Bone marrow (tissue), 2 donors: ENCODE results near the gene EFHB.
"Not testable (repeated sequence)": the region's sequence is repeated elsewhere in the genome, so short reads cannot be mapped to it uniquely, and the experiment has no call there.

Source experiments
- DNase-seq, 2 donors: peaks; one replicate each; lab custom pipeline; 2025; lab: John Stamatoyannopoulos, UW

EFHB gene

DNA sequence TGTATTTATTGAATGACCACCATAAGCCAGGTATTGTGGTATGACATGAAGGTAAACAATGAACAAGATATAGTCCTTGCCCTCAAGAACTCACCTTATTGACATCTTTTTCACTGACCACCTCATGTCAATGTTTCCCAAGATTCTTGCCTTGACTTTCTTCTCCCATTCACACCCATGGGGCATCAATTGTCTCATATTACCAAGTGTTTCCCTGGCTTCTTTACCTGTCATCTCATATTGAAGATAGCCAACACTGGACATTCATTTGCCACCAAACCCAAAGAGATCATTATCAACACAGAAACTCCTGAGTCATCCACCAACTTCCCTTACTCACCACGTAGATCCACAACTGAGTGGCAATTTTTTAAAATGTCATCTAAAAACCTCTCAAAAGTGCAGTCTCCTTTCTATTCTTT is 2.2 kb downstream of the EFHB start:
- peak in 1 of 2 donors; percentile 25 for DNase-seq

DNA sequence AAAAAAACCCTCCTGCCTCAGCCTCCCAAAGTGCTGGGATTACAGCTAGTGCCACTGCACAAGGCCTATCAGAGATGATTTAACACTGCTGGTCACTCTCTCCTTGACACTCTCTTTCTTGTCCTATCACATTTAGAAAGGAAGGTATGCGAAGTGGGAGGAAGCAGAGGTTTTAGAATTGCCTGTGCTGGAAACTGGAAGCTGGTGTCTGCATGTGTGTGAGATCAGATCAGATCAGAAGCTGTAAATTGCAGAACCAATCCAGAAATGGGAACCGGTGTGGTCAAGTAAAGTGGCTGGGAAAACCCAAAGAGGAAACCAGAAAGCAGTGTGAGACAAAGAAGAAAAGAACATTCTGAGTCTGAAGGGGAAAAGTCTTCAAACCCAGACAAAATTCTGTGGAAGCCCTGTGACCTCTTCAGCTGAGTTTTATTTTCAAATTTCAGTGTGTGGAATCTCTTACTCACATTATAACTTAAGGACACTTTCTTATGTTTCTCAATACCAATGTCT is 2.8 kb downstream of the EFHB start:
- DNase-seq: peak; percentile 15 to 89

DNA sequence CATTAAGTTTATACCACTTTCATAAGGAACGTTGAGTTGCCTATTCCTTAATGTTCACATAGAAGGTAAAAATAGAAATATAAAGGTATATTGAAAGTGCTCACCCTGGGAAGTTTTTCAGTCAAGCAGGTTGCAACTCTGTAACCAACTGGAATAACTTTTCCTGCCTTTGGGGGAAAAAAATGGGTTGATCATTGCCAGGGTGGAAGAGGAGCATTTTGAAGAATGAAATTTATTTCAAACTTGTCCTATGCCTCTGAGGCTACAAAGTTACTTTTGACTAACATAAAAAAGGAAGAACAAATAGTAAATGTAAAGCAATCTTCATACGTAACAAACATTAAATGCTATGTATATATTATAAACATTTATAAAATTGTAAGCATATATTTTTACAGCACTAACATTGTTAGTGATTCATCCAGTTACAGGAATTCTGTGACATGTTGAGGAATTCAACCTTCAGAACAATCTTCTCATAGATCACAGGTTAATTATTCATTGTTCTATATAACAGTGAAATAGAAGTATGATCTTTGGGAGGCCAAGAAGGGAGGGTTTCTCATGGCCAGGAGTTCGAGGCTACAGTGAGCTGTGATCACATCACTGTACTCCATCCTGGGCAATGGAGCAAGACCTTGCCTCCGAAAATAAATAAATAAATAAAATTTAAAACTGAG is 13.5 kb downstream of the EFHB start:
- no peak for DNase-seq

DNA sequence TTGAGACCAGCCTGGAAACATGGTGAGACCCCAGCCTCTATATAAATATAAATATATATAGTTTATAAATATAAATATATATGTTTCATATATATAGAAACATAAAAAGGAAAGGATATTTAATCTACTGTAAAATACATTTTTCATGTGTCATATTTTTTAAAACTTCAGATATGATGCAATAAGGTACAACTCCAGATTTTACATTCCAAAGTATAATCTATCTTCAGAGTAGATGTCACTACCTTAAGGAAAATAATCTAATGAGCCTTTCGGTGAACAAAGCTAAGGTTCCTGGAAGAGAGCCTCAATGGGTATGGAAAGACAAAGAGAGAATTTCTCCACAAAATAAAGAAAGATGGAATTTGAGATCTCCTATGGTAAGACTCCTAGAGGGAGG is 16.9 kb downstream of the EFHB start:
- DNase-seq: no peak

DNA sequence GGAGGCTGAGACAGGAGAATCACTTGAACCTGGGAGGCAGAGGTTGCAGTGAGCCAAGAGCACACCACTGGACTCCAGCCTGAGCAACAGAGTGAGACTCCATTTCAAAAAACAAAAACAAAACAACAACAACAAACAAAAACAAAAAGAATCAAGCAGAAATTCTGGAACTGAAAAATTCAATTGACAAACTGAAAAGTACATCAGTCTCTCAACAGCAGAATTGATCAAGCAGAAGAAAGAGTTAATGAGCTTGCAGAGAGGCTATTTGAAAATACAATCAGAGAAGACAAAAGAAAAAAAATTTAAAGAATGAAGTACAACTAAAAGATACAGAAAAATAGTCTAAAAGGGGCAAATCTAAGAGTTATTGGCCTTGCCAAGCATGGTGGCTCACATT is 22.6 kb downstream of the EFHB start:
- no peak for DNase-seq

DNA sequence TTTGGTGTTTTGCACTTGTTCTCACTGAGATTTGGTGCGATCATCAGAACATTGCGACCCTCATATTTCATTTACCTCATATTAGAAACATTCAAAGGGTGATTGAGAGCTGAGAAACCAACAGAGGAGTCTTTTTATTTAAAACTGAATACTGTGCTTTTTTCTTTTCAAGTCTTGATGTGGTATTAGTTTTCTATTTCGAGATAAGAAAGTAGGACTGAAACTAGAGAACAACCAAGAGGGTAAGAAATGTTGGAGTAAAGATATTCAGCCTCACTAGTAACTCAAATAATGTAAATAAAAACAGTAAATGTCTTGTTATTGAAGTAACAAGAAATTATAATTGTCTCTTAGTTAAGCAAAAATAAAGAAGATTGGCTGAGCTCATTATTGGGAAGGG is 26.5 kb downstream of the EFHB start:
- no peak for DNase-seq

DNA sequence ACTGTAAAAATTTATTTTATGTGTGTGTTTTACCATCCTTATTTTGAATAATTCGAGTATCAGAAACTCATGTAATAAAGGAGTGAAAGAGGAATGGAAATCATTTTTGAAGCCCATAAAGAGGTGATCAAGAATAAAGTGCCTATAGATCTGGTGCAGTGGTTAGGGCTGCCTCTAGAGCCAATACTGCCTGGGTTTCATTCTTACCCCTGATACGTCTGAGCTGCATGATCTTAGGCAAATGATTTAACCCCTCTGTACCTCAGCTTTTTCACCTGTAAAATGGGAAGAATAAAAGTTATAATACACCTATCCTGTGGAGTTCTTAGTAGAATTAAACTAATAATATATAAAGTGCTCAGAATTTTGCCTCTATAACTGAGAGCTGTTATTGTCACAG is 30.4 kb downstream of the EFHB start:
- DNase-seq: no peak

DNA sequence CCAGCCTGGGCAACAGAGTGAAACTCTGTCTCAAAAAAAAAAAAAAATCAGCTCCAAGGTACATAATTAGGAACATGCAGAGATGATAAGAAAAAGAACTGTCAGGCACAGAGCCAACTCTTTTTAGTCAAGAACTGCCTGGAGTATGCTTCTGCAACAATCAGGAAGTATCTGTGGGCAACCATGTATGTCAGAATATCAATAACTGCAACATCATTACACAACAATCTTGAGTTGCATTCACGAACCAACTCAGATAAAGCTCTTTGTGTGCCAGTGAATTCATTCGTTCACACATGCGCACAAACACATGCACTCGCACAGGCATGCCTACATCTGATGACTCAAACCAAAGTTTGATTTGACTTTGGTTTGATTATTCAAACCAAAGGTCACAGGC is 32.1 kb downstream of the EFHB start:
- DNase-seq: no peak

DNA sequence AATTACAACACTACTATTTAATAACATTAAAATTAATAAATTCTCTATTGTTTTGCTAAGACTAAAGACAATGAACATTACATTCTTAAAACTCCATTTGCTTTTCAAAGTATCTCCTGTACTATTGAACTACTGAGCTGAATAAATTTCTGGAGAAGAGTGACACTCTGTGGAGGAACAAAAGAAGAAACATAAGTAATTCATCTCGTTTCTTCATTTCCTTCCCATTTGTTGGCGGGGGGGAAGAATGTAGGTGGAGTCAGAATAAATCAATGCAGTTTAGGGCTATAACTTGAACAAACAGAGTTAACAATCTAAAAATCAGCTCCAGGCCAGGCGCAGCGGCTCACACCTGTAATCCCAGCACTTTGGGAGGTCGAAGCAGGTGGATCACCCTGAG is 32.7 kb downstream of the EFHB start:
- no peak for DNase-seq

DNA sequence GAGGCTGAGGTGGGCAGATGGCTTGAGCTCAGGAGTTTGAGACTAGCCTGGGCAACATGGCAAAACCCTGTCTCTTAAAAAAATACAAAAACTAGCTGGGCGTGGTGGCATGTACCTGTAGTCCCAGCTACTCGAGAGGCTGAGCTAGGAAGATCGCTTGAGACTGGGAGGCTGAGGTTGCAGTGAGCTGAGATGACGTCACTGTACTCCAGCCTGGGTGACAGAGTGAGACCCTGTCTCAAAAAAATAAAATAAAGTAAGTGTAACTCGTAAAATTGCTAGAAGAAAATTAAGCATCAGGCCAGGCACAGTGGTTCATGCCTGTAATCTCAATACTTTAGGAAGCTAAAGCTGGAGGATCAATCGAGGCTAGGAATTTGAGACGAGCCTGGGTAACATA is 34.2 kb downstream of the EFHB start:
- DNase-seq: not testable (repeated sequence)

DNA sequence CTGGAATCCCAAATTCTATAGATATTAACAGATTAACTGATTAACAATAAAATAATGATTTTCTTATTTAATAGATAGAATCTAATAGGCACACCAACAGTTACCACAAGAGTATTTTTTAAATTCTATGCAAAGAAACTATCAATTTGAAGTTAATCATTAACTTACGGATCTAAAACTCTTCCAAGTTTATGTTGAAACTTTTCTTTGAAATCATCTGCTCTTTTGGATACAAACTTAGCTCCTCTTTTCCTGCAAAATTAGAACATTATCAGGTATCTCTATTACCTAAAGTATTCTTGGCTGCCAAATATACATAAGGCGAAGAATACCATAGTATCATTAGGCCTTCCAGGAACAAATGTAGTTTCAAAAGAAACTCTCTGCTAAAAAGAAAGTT is 34.8 kb downstream of the EFHB start:
- DNase-seq: no peak

DNA sequence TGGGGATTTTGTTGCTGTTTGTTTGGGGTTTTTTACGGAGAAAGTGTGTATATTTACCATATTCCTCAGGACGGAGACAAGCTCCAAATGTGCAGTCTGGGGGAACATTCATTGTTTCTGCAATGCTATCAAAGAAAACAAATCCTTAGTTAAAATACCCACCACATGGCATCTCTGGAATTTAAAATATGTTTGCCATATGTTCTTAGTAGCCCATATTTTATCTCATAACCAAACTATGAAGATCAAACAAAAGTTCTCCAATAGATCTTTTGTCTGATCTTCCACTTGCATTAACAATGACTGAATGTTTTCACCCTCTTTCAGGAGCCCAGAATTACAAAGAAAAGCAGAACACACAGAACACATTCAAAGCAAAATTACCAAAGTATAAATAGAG is 35.3 kb downstream of the EFHB start:
- DNase-seq: no peak

DNA sequence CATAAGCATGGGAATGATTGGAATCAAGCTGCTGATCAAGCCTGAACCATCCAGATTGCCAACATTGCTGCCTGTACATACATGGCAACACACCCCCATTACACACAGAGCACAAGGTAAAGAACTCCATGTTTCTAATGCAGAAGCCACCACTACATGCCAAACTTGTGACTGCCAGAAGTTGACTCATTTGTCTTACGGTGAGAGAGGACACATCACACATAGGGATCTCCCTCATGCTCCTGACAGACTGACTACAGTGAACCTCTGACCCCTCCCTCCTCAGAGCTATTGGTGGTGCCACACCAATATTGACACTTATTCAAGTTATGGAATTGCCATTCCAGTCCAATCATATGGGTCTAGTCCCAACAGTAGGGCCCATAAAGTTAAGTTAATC is 42.3 kb downstream of the EFHB start:
- DNase-seq: no peak

DNA sequence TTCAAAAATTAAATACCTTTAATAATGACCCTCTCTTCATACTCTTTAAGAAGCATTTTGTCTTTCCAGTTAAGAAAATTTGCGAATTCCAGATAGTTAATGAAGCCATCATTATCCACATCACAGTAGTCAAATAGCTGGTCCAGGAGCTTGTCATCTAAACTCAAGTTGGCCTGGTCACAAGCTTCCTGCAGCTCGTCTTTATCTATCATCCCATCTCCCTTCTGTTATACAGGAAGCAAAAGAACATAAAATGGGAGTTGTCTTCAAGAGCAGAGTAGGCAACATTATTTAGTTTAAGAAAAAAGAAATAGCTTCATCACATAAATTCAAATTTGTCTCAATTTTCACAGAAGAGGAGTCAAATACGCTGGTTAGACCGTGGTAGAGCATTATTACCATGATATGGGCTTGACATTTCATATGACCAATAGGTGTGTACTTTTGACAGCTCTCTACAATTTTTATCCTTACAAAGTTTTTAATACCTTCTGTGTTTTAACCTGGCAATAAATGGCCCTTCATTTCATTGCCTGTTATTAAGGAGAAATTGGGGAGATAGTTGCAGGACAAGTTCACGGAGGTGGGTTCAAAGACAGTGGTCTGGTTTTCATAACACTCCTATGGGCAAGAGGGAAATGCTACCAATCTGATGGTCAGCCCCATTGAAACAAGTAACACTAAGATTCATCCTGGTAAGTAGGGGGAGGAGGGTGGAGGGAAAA is 45.4 kb downstream of the EFHB start:
- no peak for DNase-seq

DNA sequence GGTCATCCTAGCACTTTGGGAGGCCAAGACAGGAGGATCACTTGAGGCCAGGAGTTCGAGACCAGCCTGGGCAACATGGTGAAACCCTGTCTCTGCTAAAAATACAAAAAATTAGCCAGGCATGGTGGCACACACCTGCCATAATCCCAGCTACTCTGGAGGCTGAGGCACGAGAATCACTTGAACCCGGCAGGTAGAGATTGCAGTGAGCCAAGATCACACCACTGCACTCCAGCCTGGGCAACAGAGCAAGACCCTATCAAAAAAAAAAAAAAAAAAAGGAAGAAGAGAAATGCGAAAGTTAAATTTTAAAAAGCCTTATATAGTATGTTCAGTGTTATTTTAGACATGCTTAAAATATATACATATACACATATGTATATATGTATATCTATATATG is 46.9 kb downstream of the EFHB start:
- DNase-seq: not testable (repeated sequence)

DNA sequence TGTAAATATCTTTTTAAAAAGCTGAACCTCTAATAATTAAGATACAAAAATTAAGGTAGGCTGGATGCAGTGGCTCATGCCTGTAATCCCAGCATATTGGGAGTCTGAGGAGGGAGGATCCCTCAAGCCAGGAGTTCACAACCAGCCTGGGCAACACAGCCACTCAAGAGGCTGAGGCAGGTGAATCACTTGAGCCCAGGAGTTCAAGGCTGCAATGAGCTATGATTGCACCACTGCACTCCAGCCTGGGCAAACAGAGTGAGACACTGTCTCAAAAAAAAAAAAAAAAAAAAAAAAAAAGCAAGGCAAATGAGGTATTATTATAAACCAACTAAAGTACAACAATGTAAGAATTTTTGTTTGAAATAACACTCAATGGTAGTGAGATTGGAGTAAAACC is 47.6 kb downstream of the EFHB start:
- DNase-seq: no peak

DNA sequence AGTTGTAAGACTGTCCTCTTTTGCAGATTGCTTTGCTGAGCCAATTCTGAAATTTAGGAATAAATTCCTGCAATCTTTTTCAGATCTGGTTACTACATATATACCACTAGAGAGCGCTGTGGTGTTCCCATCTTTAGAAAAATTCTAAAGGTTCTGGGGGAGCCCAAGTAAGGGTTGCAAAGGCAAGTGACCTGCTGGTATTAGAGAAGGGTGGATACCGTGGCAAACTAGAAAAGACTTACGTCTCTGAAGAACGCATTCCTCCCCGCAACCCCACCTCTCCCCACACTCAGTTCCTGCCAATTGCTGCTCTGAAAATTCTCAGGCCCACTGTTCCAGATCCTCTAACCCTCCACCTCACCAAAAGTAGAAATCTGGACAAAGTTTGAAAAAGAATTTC is 48.5 kb downstream of the EFHB start:
- peak in 1 of 2 donors; percentile 34 for DNase-seq

DNA sequence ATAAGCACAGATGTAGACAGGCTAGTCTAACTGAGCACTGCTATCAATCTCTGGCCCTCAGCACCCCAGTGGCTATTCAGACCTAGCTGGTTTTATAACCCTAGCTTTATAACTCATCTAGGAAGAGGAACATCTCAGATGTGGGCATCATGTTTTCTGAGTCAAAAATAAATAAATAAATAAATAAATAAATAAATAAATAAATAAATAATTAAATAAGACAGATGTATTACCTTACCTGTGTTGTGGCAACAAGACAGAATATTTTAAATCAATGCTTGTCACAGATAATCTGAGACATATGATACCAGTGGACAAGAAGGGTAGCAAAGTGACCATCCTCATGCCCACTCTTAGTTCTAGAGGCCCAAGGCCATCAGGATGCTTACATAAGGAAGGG is 52.2 kb downstream of the EFHB start:
- no peak for DNase-seq

DNA sequence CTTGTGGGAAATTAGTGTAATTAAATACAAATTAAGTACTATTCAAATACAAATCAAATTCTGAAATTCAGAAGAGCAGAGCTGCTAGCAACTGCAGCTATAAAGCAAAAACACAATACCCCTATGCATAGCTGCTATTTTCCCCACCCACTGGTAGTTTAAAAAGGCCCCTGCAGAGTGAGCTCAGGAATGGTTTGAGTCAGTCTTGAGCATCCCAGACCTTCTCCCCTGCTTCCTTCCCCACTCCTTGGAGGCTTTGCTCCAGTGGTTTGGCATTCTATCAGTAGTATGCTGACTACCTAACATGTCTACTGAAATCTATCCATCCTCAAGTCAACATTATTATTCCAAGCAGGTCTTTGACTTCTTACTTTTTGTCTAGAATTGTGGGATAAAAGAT is 53.0 kb downstream of the EFHB start:
- DNase-seq: no peak

DNA sequence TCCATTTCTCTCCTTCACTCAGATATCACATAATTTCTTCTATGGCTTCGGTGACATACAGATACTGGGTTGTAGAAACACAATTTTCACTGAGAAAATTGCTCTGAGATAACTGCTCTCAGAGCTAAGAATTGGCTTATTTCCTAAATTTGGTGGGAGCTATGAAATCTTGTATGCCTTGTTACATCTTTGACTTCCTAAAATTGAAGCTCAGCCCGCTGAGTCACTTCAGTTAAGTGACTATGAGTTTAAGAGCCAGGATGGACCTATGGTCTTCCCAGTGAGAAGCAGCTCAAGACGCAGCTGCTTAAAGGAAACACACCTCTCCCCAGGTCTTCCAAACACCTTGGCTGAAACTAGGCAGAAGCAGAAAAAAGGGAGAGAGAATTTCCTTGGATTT is 56.4 kb downstream of the EFHB start:
- DNase-seq: no peak

DNA sequence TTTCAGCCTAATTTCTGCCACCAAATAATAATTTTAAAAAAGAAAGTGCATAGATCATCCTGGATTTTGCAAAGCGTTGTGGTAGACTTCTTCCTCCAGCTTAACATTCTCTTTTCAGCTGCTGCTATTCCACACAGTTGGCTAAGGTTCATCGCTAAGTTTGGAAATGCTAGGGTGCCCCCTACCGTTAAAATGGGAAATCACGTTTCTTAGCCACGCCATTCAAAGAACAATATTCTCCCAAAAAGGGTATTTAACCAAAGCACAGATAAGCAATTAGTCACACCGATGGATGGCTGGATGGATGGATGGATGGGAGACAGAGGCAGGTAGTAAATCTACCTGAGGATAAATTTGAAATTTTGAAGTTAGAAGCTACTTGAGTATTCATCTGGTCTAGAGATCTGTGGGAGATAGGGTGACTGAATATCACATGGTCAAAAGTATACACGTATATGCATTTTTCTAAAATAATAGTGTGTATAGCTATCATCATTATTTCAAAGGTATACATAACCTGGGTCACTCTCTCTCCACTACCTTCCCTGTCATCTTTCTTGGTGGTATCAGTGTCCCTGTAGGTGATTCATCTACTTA is 67.2 kb downstream of the EFHB start:
- DNase-seq: peak in 1 of 2 donors; percentile 64

DNA sequence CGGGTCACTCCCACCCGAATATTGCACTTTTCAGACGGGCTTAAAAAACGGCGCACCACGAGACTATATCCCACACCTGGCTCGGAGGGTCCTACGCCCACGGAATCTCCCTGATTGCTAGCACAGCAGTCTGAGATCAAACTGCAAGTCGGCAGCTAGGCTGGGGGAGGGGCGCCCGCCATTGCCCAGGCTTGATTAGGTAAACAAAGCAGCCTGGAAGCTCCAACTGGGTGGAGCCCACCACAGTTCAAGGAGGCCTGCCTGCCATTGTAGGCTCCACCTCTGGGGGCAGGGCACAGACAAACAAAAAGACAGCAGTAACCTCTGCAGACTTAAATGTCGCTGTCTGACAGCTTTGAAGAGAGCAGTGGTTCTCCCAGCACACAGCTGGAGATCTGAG is 78.7 kb downstream of the EFHB start:
- DNase-seq: not testable (repeated sequence)

DNA sequence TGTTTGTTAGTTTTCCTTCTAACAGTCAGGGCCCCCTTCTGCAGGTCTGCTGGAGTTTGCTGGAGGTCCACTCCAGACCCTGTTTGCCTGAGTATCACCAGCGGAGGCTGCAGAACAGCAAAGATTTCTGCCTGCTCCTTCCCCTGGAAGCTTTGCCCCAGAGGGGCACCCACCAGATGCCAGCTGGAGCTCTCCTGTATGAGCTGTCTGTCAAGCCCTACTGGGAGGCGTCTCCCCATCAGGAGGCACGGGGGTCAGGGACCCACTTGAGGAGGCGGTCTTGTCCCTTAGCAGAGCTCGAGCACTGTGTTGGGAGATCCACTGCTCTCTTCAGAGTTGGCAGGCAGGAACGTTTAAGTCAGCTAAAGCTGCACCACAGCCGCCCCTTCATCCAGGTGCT is 87.4 kb downstream of the EFHB start:
- DNase-seq: not testable (repeated sequence)
